CD4-positive, alpha-beta T cell treated with Interleukin-4 for 1 hour (primary cell): ENCODE measurements around the gene UBN1.
"Not testable (repeated sequence)": the region's sequence is repeated elsewhere in the genome, so short reads cannot be mapped to it uniquely, and the experiment has no call there.

Experiments used
- DNase-seq, 2 donors: peaks; one replicate each; pipeline ENCODE4 v3.0.0-alpha.2; 2020 to 2022

Gene UBN1

DNA sequence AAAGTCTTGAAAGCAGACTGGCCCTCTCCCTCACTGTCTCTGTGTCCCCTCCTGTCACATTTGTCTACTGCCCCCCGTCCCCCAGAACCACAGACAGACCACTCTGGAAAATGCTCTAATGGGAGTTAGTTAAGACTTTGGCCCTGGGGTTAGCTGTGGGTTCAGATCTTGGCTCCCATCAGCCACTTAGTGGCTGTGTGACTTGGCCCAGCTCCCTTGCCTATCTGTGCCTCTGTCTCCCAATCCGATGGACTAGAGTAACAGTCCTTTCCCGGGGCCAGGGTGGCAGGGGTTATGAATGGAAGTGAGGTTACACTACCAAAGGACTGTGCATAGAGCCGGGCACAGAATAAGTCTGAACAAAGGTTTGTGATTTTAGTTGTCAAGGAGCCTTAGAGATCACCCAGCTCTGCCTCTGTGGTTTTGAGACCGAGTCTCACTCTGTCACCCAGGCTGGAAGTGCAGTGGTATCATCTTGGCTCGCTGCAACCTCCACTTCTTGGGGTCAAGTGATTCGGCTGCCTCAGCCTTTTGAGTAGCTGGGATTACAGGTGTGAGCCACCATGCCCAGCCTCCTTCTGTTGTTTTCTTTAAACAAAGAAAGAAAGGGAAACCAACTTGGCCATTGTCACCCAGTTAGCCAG, 66.0 kb downstream of the UBN1 start:
- DNase-seq: no peak

DNA sequence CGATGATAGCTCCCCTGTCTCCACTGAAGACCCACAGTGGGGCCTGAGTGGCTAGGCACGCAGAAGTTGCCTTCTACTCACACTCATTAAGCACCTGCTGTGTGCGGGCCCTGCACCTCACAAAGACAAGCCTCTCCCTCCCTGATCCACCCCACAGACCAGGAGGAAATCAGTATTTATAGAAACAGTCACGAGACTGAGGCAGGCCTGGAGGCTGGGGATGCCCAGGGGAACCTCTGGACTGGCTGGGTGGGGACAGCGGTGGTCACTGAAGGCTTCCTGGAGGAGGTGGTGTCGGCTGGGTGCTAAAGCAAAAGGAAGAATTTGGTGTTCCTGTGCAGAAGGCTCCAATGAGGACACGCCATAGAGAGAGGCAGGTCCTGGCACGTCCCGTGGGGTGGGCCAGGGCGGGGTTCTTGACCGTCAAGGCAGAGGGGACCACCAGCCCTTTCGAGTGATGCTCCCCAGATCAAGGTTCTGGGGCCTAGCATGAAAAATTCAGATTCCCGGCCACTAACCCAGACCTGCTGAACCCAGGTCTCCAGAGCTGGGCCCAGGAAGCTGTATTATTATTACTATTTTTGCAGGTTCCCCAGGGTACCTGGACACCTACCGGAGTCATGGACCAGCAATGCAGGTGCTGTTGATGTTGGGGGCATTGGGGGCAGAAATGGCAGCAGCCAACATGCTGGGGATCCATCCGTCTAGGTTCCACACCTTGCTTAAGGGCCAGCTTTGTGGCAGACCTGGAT, 66.7 kb downstream of the UBN1 start:
- DNase-seq: no peak

DNA sequence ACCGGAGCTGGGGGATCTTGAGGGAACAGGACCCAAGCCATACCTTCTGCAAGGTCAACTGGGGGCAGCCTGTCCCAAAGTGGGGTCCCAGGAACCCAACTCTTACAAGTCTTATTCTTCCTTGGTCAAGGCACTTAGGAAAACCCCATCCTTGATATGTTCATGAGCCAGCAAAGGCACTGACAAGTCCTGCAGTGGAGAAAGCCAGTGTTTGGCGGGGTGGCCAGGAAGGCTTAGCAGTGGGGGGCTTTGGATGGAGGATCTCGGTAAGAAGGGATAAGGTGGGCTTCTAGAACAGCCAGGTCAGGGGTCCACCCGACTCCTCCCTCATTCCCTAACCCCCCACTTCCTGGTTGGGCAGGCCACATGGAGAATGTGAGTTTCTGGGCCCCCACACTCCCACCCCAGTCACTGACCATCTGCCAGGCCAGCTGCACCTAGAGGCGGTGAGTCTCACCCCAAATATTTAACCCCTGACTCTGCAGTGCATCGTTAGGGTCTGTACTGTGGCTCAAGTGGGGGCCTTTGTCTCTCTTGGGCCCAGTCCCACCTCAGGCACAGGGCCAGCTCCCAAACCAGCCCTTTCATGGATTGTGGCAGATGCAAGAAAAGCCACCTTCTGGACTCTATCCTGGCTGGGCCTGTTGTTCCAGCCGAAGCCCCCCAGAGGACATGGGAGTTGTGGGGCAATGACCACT, 67.4 kb downstream of the UBN1 start:
- DNase-seq: no peak

DNA sequence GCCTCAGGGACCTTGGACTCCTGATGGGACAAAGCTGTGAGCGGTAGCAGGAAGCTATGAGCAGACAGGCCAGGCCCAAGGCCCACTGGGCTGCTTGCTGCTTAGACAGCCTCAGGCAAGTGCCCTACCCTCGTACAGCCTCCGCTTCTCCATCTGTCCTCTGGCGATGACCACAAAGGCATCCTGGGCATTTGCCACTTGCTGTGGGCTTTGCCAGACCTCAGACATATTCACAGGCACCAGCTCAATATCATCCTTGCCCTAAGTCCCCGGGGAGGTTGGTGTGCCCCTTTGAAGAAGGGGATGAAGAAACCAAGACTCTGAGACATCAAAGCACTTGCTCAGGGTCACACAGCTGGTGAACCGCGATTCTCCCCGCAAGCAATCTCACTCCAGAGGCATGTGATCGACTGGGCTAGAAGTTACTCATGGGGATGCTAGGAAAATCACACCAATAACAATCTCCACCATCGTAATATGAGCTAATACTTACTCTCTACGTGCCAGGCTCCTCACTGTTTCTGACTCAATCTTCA, 68.0 kb downstream of the UBN1 start:
- no peak for DNase-seq

DNA sequence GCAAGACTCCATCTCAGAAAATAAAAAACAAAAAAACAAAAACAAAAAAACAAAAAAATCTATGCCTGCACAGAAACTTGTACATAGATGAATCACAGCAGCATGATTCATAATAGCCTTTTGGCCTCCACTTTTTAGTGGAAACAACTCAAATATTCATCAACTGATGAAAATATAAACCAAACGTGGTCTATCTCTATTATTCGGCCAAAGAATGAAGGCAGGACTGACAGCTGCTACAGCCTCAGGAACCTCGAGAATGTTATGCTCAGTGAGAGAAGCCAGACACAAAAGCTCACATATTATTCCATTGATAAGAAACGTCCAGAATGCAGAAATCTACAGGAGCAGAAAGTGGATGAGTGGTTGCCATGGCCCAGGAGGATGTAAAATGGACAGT, 69.8 kb downstream of the UBN1 start:
- no peak for DNase-seq

DNA sequence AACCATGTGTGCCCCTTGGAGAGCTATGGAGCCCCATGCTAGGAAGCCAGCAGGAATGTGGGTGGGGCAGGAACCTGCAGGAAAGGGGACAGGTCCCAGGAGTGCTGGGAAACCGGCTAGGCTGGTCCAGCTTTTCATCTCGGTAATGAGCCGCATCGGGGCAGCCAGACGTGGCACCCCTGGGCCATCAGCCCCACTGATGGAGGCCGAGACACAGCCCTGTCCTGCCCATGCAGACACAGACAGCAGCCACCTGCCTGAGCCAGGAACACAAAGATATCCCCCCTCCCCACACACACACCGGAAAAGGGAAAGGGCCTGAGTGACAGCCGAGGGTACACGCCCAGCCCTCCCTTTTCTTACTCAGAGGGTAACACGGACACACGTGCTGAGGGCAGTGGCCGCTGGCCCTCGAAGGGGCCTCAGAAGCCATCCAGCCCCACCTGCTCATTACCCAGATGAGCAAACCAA, 71.5 kb downstream of the UBN1 start:
- DNase-seq: no peak

DNA sequence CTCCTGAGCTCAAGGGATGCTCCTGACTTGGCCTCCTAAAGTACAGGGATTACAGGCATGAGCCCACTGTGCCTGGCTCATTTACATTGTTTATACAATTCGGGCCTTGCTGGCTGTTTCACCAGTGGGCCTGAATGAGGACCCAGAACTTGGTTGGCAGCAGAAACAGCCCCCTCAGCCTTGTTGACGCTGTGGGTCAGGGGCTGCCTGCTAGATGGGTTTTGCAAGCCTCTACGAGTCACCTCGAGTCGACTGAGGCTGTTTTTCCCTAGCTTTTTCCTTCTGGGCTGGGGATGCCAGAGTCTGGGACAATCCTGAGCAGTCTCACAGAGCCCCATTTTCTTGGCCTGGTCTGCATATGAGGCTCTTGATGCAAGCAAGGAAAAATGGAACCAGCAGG, 73.5 kb downstream of the UBN1 start:
- no peak for DNase-seq

DNA sequence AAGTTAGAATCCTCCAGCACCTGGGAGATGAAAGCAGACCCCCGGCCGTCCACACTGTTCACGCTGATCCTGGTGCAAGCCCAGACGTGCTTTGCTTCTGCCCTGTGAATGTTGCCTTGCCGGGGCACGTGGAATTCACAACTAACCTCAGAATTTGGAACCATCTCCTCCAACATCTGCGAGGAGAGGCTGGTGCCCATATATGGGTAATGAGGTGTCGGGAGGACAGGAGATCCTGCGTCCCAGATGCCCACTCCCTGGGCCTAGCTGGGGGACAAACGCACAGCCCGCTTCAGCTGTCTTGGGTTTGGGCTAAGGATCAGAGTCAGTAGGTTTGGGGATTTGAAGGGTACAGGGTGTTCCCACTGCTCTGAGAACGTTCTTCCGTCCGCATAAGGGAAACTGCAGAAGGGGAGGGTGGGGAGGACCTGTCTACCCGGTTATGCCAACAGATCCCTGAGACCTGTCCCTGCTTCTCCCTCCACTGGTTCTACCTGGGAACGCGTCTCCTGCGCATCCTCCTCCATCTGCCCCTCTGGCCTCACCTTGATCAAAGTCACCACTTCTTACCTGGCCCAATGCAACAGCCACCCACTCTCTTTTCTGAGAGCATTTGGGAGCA, 75.6 kb downstream of the UBN1 start:
- no peak for DNase-seq

DNA sequence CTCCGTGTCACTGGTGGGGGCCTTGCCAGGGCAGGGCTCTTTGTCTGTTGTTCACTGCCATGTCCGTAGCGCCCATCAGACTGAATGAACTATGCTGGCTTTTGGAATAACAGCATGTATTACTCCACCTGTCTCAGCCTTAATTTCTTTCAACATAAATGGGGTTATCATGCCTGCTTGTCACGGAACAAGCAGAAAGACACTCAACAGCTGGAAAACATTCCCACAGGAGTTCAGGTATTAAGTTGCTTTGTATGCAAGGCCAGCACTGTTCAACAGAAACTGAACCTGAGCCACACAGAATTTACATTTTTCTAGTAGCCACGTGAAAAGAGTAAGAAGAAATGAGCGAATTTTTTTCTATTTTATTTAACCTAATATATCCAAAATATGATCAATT, 76.6 kb downstream of the UBN1 start:
- DNase-seq: no peak

DNA sequence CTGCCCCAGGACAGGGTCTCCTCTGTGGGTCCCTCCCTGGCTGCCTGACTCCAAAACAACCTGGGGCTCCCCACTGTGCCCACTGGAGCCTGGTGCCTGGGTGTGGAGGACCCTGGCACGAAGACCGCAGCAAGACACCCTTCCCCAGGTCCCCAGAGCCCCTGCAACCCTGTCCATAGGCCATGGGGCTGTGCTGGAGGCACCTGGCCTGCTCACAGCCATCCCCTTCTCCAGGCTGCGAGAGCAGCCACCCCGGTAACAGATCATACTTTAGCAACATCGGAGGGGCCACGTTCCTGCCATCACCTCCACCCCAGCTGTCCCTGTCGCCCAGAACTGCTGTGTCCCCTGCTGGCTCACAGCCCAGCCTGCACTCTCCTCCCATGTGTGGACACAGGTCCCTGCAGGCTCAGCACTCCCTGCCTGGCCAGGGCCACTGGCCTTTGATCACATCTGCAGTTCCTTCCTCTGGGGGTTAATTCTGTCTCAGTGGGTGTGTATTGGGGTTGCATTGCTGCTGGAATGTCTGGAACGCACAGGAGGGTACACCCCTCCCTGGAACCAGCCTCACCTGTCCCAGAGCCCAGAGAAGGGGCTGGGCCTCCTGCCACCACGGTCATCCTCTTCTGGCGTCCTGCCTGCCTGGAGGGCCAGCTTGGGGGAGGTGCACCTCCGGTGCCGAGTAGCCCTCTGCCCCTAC, 77.5 kb downstream of the UBN1 start:
- DNase-seq: no peak

DNA sequence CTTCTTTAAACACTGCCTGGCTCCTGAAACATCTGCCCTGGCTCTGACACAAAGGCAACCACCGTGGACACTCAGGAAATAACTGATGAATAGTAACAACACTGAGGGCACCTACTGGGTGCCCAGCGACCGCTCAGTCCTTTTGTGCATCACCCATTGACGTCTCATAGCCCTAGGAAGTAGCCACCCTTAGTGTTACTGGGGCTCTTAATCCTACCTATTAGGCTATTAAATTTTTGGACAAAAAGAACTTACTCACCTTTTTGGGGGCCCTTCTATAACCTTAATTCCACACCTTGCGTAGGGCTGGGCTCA, 78.0 kb downstream of the UBN1 start:
- DNase-seq: no peak

DNA sequence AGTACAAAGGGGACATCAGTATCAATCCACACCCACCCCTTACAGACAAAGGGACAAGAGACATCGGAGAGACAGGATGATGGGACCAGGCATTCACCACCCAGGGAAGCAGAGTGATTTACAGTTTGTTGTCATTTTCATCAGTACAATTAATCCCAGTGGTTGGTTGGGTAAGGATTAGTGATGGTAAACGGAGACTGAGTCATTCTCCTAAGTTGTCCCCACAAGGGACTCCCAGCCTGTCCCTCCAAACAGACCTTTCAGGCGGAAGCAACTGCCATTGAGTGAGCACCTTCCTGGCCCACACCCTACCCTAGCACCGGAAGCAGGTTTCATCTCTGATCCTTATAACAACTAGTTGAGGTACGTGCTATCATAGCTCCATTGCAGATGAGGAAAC, 78.5 kb downstream of the UBN1 start:
- no peak for DNase-seq

DNA sequence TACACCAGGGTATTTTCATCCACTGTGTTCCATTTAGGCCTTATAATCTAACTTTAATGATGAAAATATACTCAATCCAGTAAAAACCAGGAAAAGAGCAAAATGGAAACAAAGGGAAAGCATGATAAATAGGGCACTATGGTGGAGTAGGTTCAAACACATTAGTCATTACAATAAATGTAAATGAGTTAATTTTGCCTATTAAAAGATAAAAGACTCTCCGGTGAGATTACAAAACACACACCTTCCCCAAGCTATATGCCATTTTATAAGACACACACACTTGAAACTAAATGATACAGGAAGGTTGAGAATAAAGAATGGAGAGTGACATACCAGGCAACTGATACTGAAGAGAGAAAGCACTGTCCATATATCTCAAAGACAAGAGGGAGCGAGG, 79.6 kb downstream of the UBN1 start:
- no peak for DNase-seq

DNA sequence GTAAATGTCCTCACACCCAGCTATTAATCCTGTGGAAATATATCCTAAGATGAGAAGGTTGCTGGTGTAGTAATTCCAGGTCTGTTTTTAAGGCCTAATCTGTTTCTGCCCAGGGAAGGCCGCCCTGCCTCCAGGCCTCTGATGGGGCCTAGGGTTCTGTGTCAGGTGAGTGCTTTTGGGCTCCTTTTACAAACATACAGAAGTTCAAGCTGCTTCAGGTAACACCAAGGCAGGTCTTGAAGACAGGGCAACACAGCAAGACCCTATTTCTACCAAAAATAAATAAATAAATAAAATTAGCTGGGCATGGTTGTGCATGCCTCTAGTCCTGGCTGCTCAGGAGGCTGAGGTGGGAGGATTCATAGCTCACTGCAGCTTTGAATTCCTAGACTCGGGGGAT, 80.4 kb downstream of the UBN1 start:
- DNase-seq: no peak

DNA sequence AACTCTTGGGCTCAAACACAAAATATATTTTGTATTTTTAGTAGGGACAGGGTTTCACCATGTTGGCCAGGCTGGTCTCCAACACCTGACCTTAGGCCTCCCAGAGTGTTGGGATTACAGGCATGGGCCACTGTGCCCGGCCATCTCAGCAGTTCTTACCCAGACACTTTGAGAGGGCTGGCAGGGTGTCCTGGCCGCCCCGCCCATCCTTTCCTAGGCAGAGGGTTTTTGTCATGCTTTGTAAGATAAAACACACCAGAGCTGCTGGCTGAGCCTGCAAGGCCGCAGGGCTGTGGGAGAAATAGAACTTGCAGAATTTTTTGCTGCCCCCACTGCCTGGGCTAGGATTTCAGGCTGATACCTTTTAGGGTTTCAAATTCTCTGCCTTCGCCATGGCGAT, 80.9 kb downstream of the UBN1 start:
- DNase-seq: no peak

DNA sequence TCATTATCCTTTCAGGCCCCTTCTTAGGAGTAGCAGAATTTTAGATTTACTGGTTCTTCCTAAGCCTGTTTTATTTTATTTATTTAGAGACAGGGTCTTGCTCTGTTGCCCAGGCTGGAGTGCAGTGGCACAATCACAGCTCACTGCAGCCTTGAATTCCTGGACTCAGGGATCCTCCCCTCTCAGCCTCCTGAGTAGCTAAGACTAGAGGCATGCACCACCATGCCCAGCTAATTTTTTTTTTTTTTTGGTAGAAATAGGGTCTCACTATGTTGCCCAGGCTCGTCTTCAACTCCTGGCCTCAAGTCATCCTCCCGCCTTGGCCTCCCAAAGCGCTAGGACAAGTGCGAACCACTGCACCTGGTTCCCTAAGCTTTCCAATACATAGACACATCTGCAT, 82.3 kb downstream of the UBN1 start:
- DNase-seq: not testable (repeated sequence)

DNA sequence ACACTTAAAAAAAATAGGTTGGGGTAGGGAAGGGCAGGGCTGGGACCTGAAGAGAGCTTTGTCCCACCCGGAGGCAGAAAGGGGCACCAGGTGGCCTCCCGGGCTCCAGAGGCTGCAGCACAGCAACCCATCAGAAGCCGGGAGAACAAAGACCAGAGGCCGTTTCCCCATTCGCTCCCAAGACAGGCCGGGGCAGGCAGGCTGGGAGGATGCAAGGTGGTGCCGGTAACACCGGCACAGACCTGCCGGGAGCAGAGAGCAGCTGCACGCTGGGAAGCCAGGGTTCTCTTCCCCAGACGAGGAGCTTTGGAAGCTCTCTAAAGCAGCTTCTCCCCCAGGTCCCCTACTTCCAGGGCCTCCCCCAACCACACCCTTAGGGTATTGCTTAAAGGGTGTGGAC, 84.1 kb downstream of the UBN1 start:
- no peak for DNase-seq
